Nephron progenitor cell (in vitro differentiated cells): ENCODE measurements around the gene ACP2.
A peak's percentile ranks its signal among the peaks of the same experiment; 100 is the strongest.
"Not testable (repeated sequence)": the region's sequence is repeated elsewhere in the genome, so short reads cannot be mapped to it uniquely, and the experiment has no call there.

Experiments
- DNase-seq: peaks from one replicate; pipeline ENCODE4 v3.0.0; 2021
- H3K27ac Mint-ChIP-seq: 2 replicates; pipeline ENCODE4 v1.8.0; 2021; ENCODE audit warnings: mild to moderate bottlenecking, moderate library complexity, mixed read lengths
- H3K27me3 Mint-ChIP-seq: 2 replicates; pipeline ENCODE4 v1.8.0; 2021; ENCODE audit warnings: mild to moderate bottlenecking, low read depth, mixed read lengths; ENCODE audit not compliant: poor library complexity
- H3K36me3 Mint-ChIP-seq: 2 replicates; pipeline ENCODE4 v1.8.0; 2021; ENCODE audit warnings: low read depth, mixed read lengths
- H3K4me1 Mint-ChIP-seq: 2 replicates; pipeline ENCODE4 v1.8.0; 2021; ENCODE audit warnings: mixed read lengths
- H3K4me3 Mint-ChIP-seq: 2 replicates; pipeline ENCODE4 v1.8.0; 2021; ENCODE audit warnings: mild to moderate bottlenecking, moderate library complexity, mixed read lengths
- H3K9me3 Mint-ChIP-seq: 2 replicates; pipeline ENCODE4 v1.8.0; 2021; ENCODE audit warnings: mild to moderate bottlenecking, moderate library complexity, mixed read lengths
- TF ChIP-seq, protein P1 (sequence below): fragments of 200-600 bp; sonication (generic); IDR thresholded peaks from 2 replicates; pipeline ENCODE4 v1.5.0; 2021; ENCODE audit warnings: antibody characterized with exemption

ACP2 gene

DNA sequence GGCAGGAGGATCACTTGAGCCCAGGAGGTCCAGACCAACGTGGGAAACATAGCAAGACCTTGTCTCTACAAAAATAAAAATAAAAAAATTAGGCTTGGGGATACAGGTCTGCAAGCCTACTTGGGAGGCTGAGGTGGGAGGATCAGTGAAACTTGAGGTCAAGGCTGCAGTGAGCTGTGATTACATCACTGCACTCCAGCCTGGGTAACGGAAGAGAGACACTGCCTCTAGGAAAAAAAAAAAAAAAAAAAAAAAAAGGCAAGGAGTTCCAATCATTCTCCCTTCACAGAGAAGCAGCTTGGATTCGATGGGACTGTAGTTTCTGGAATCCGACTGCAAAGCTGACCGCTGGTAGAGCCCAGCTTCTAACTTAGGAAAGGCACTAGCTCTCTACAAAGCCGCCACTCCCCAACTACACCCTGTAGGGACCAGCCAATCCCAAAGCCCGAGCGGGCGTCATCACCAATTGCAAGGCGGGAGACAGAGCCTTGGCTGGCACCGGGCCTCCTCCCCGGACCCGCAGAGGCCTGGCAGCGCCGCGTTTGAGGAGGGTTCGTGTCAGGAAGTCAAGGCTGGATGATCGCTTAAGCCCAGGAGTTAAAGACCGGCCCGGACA lies 34.6 kb downstream of the ACP2 start:
- H3K4me3 Mint-ChIP-seq, result peak overlapping the region; percentile 79
- H3K27me3 Mint-ChIP-seq, result peaks cover 4% of the 10 kb centered on the region
- peaks cover 17% of the 10 kb centered on the region for H3K36me3 Mint-ChIP-seq
- TF ChIP-seq, protein P1, sequence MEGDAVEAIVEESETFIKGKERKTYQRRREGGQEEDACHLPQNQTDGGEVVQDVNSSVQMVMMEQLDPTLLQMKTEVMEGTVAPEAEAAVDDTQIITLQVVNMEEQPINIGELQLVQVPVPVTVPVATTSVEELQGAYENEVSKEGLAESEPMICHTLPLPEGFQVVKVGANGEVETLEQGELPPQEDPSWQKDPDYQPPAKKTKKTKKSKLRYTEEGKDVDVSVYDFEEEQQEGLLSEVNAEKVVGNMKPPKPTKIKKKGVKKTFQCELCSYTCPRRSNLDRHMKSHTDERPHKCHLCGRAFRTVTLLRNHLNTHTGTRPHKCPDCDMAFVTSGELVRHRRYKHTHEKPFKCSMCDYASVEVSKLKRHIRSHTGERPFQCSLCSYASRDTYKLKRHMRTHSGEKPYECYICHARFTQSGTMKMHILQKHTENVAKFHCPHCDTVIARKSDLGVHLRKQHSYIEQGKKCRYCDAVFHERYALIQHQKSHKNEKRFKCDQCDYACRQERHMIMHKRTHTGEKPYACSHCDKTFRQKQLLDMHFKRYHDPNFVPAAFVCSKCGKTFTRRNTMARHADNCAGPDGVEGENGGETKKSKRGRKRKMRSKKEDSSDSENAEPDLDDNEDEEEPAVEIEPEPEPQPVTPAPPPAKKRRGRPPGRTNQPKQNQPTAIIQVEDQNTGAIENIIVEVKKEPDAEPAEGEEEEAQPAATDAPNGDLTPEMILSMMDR, result no peak
- peaks cover 34% of the 10 kb centered on the region for H3K4me1 Mint-ChIP-seq
- H3K9me3 Mint-ChIP-seq, result no peaks in the 10 kb centered on the region
- peak overlapping the region; percentile 16 for H3K27ac Mint-ChIP-seq
- no peak for DNase-seq

DNA sequence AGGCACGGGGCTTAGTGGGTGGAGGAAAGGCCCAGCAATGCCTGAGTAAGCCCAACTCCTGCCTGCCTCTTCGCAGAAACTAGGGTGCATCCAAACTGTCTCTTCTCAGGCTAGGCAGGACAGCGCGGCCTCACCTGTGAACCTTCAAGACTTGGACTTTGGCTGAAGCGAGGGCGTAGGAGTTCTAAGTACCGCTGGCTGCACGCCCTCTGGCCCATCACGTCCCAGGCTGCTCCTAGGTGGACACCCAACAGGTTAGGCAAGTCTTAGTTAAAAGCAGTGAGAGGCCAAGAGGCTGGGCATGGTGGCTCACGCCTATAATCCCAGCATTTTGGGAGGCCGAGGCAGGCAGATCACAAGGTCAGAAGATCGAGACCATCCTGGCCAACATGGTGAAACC lies 35.7 kb downstream of the ACP2 start:
- Mint-ChIP-seq H3K4me1 (peaks cover 26% of the 10 kb centered on the region), H3K4me3 (no peak overlapping the region), H3K27me3 (peaks cover 4% of the 10 kb centered on the region), H3K36me3 (peaks cover 9% of the 10 kb centered on the region), H3K27ac (no peak overlapping the region), H3K9me3 (no peaks in the 10 kb centered on the region)
- TF ChIP-seq, protein P1, result no peak
- no peak for DNase-seq

DNA sequence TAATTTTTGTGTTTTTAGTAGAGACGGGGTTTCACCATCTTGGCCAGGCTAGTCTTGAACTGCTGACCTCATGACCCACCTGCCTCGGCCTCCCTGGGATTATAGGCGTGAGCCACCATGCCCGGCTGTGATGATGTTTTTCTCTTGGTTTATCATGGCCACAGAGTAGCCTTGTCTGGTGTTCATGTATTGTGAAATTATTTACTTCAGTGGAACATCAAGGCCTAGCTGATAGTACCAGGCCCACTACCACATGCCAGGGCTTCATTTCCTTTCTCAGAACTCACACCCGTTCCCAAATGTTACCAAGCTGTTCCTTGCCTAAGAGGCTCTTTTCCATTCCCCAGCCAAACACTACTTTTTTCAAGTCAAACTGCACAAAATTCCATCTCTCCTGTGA lies 40.0 kb downstream of the ACP2 start:
- H3K9me3 Mint-ChIP-seq, result no peaks in the 10 kb centered on the region
- TF ChIP-seq, protein P1, result no peak
- H3K27ac Mint-ChIP-seq, result no peak overlapping the region
- no peaks in the 10 kb centered on the region for H3K4me1 Mint-ChIP-seq
- DNase-seq, result no peak
- H3K36me3 Mint-ChIP-seq, result no peaks in the 10 kb centered on the region
- peaks cover 6% of the 10 kb centered on the region for H3K27me3 Mint-ChIP-seq
- no peak overlapping the region for H3K4me3 Mint-ChIP-seq

DNA sequence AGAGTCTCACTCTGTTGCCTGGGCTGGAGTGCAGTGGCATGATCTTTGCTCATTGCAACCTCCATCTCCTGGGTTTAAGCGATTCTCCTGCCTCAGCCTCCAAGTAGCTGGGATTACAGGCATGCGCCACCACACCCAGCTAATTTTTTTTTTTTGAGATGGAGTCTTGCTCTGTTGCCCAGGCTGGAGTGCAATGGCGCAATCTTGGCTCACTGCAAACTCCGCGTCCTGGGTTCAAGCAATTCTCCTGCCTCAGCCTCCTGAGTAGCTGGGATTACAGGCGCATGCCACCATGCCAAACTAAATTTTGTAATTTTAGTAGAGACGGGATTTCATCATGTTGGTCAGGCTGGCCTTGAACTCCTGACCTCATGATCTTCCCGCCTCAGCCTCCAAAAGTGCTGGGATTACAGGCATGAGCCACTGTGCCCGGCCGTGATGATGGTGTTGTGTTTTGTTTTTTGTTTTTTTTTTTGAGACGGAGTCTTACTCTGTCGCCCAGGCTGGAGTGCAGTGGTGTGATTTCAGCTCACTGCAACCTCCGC lies 40.5 kb downstream of the ACP2 start:
- H3K27ac Mint-ChIP-seq, DNase-seq, H3K27me3 Mint-ChIP-seq, H3K9me3 Mint-ChIP-seq, H3K36me3 Mint-ChIP-seq, H3K4me1 Mint-ChIP-seq, H3K4me3 Mint-ChIP-seq: not testable (repeated sequence)

DNA sequence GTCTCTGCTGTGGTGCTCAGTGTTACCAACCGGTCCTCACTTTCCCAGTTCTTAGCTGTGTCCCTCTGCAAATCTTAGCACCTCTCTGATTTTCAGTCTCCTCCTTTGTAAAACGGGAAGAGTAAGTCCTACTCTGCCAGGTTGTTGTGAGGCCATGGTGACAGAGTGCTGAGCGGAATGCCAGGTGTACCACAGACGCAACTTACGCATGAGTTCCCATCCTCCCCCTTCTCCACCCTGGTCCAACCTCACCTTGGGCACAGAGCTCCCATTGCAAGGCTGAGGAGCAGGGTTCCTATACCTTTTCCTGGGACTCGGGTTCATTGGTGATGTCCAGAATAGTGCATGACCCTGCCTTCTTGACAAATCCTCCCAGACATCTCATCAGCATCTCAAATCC lies 41.2 kb downstream of the ACP2 start:
- no peak for DNase-seq
- Mint-ChIP-seq H3K27ac (no peak overlapping the region), H3K27me3 (peaks cover 6% of the 10 kb centered on the region), H3K36me3 (no peaks in the 10 kb centered on the region), H3K9me3 (no peaks in the 10 kb centered on the region), H3K4me3 (no peak overlapping the region), H3K4me1 (no peaks in the 10 kb centered on the region)
- TF ChIP-seq, protein P1, result no peak

DNA sequence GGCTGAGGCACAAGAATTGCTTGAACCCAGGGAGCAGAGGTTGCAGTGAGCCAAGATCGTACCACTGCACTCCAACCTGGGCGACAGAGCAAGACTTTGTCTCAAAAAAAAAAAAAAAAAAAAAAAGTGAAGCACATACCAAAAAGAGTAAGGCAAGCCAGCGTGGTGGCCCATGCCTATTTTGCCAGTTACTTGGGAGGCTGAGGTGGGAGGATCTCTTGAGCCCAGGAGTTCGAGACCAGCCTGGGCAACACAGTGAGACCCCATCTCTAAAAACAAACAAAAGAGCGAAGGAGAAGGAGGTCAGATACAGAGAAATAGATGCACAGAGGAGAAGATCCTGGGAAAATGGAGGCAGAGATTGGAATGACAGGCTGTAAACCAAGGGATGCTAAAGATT lies 42.0 kb downstream of the ACP2 start:
- H3K27ac Mint-ChIP-seq, result peak overlapping the region; percentile 20
- not testable (repeated sequence) for DNase-seq, H3K9me3 Mint-ChIP-seq, H3K36me3 Mint-ChIP-seq, H3K27me3 Mint-ChIP-seq, H3K4me1 Mint-ChIP-seq, H3K4me3 Mint-ChIP-seq

DNA sequence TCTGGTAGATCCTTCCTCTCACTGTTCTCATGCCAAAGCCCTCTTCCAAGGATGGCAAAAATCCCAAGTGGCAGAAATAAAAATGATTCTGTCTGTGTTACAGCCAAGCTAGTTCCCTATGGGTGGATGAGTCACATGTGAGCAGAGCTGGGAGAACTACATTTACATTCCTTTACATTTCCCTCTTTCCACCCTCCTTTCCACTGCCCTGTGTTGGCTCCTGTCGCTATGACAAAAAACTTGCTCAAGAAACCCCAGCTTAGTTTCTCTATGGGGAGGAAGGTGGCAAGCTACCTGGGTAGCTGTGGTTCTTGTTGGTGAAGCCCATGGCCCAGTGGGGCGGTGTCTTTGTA lies 44.0 kb downstream of the ACP2 start:
- DNase-seq, result no peak
- H3K27me3 Mint-ChIP-seq, result peaks cover 9% of the 10 kb centered on the region
- no peak overlapping the region for H3K4me3 Mint-ChIP-seq
- H3K36me3 Mint-ChIP-seq, result no peaks in the 10 kb centered on the region
- TF ChIP-seq, protein P1, result no peak
- no peak overlapping the region for H3K27ac Mint-ChIP-seq
- no peaks in the 10 kb centered on the region for H3K9me3 Mint-ChIP-seq
- H3K4me1 Mint-ChIP-seq, result peaks cover 6% of the 10 kb centered on the region
